ENCODE measurements around the gene SMARCC2.

The SMARCC2 gene

GRCh38 chr12:56224102-56224701 is 34.9 kb upstream of the SMARCC2 start, which contains the start of gene NABP2 (continued):
- TF ChIP-seq KLF17 (tag by site-specific recombination; IDR thresholded peaks at IDR 0.05) (peak; percentile 78), OVOL3 (tag by site-specific recombination; IDR thresholded peaks at IDR 0.05) (no peak), BCL11B (tag by site-specific recombination; IDR thresholded peaks at IDR 0.05; ENCODE audit: low read depth) (no peak), ZBTB8A (tag by site-specific recombination; IDR thresholded peaks at IDR 0.05) (peak; percentile 55), KLF7 (tag by site-specific recombination; IDR thresholded peaks at IDR 0.05; ENCODE audit: borderline replicate concordance) (no peak), SALL2 (tag by site-specific recombination; IDR thresholded peaks at IDR 0.05; ENCODE audit: borderline replicate concordance) (no peak), ZNF184 (tag by site-specific recombination; IDR thresholded peaks at IDR 0.05) (no peak), HOXA7 (CRISPR knock-in tag; IDR thresholded peaks at IDR 0.05; ENCODE audit: borderline replicate concordance) (no peak), ZNF768 (tag by site-specific recombination; IDR thresholded peaks at IDR 0.05) (no peak), ZNF16 (tag by site-specific recombination; IDR thresholded peaks at IDR 0.05; ENCODE audit: low read depth) (no peak), ZNF175 (tag by site-specific recombination; IDR thresholded peaks at IDR 0.05) (no peak), HOXC10 (CRISPR knock-in tag; IDR thresholded peaks at IDR 0.05) (no peak), ZNF623 (tag by site-specific recombination; IDR thresholded peaks at IDR 0.05) (no peak), ZNF501 (tag by site-specific recombination; IDR thresholded peaks at IDR 0.05) (peak; percentile 71; the same call in 1 of the 2 replicates), ZNF596 (tag by site-specific recombination; IDR thresholded peaks at IDR 0.05) (no peak), ZNF639 (tag by site-specific recombination; IDR thresholded peaks at IDR 0.05) (peak; percentile 58; the same call in 1 of the 2 replicates), MZF1 (tag by site-specific recombination; IDR thresholded peaks at IDR 0.05; ENCODE audit: borderline replicate concordance) (no peak; the same call in 1 of the 2 replicates), PRDM6 (tag by site-specific recombination; IDR thresholded peaks at IDR 0.05) (no peak), ZEB2 (tag by site-specific recombination; IDR thresholded peaks at IDR 0.05) (peak; percentile 92), ZNF157 (tag by site-specific recombination; IDR thresholded peaks at IDR 0.05) (no peak), SCRT2 (tag by site-specific recombination; IDR thresholded peaks at IDR 0.05) (no peak), ZNF629 (tag by site-specific recombination; IDR thresholded peaks at IDR 0.05) (peak; percentile 71), GLI4 (tag by site-specific recombination; IDR thresholded peaks at IDR 0.05) (no peak), ZBTB44 (tag by site-specific recombination; IDR thresholded peaks at IDR 0.05) (no peak), ZNF704 (tag by site-specific recombination; IDR thresholded peaks at IDR 0.05) (no peak), KLF16 (tag by site-specific recombination; IDR thresholded peaks at IDR 0.05) (no peak), ZNF707 (tag by site-specific recombination; IDR thresholded peaks at IDR 0.05) (no peak), ZNF521 (tag by site-specific recombination; IDR thresholded peaks at IDR 0.05) (no peak), ZNF426 (tag by site-specific recombination; IDR thresholded peaks at IDR 0.05) (no peak), ZNF311 (tag by site-specific recombination; IDR thresholded peaks at IDR 0.05; ENCODE audit: borderline replicate concordance) (no peak), ZNF843 (tag by site-specific recombination; IDR thresholded peaks at IDR 0.05) (no peak), RBAK (tag by site-specific recombination; IDR thresholded peaks at IDR 0.05) (no peak), ZNF23 (tag by site-specific recombination; IDR thresholded peaks at IDR 0.05; ENCODE audit: borderline replicate concordance) (no peak), ZNF555 (tag by site-specific recombination; conservative IDR thresholded peaks at IDR 0.05) (no peak), ZNF658 (tag by site-specific recombination; IDR thresholded peaks at IDR 0.05) (no peak)

Data from HEK293 (cell line).